Testis (tissue), 3 donors: ENCODE data around the gene CPVL. TPM values are rescaled to one million over a fixed set of nuclear protein-coding genes. Genes with fewer than 3 reads are reported as not detected.
A peak's percentile ranks its signal among the peaks of the same experiment; 100 is the strongest.

Source experiments
- DNase-seq: peaks from one replicate; pipeline ENCODE4 v3.0.0-alpha.2; 2019
- H3K27ac ChIP-seq, 2 donors: fragments of 200-600 bp; sonication (generic); one replicate each; pipeline ENCODE4 v1.5.1; 2019
- H3K27me3 ChIP-seq: fragments of 200-600 bp; sonication (generic); one replicate; pipeline ENCODE4 v1.5.1; 2019
- H3K36me3 ChIP-seq: fragments of 200-600 bp; sonication (generic); one replicate; pipeline ENCODE4 v1.5.1; 2017; ENCODE audit warnings: low read depth; ENCODE audit errors: missing control alignments
- H3K4me1 ChIP-seq: fragments of 200-600 bp; sonication (generic); one replicate; pipeline ENCODE4 v1.5.1; 2019
- H3K4me3 ChIP-seq, 2 donors: fragments of 200-600 bp; sonication (generic); one replicate each; pipeline ENCODE4 v1.5.1; 2017 to 2019
- H3K9me3 ChIP-seq: fragments of 200-600 bp; sonication (generic); one replicate; pipeline ENCODE4 v1.5.1; 2017
- CTCF ChIP-seq, 3 experiments: fragments of 450-650 bp in 2 of 3; fragments of 200-600 bp in 1 of 3; sonication (generic) in 1 of 3; IDR thresholded peaks; one replicate each; pipeline ENCODE4 v1.5.1; 2016 to 2019; ENCODE audit warnings: antibody characterized with exemption in 3 of 3, mild to moderate bottlenecking in 2 of 3, moderate library complexity in 1 of 3
- POLR2A ChIP-seq: fragments of 450-650 bp; IDR thresholded peaks from one replicate; pipeline ENCODE4 v1.6.1; 2017; ENCODE audit warnings: antibody characterized with exemption, mild to moderate bottlenecking, moderate library complexity
- WGBS, 2 donors: methylation state at CpG; one replicate each; pipeline ENCODE4 v1.1.5; 2018; 5-methylcytosine and 5-hydroxymethylcytosine counted together
- intact Hi-C: fragments of 100-400 bp; cut with DNase I; formaldehyde crosslinking; loops from one replicate; pipeline ENCODE4 v1.15.1; 2023; ENCODE audit warnings: low total_unique reads
- polyA plus RNA-seq: library from polyadenylated mRNA; stranded (reverse); fragments of 350-450 nt; fragmentation: Illumina TruSeq; extraction: RNeasy Lipid Tissue Mini Kit (QIAGEN cat#74804); gene quantifications from one replicate; pipeline ENCODE4 v1.2.3, GENCODE V29; 2014; ENCODE audit warnings: low read depth, low replicate concordance; ENCODE audit not compliant: insufficient read depth
- total RNA-seq, 2 donors: library from RNA; depleted of rRNA; stranded (reverse); fragments of >200 nt; gene quantifications; one replicate each; pipeline ENCODE4 v1.2.3, GENCODE V29; 2016

Gene CPVL
- total and polyA plus RNA-seq, 3 donors from 2014 or later: 26.6 to 55.1 (median 51.1) TPM

GRCh38 chr7:28954946-28955345, 191.4 kb downstream of the CPVL start:
- no peaks in the 10 kb centered on the region for H3K27me3 ChIP-seq
- peak overlapping the region in 1 of 2 donors; percentile 54 for H3K4me3 ChIP-seq
- 57 to 61% methylated on average over 5 of the region's 5 CpGs for WGBS, 2 donors
- peaks cover 7% of the 10 kb centered on the region for H3K4me1 ChIP-seq
- TF ChIP-seq POLR2A (no peak), CTCF (IDR thresholded peaks at IDR 0.05) (no peak)
- no peak for DNase-seq
- H3K27ac ChIP-seq: no peak overlapping the region
- H3K9me3 ChIP-seq: no peaks in the 10 kb centered on the region
- no peaks in the 10 kb centered on the region for H3K36me3 ChIP-seq
- intact Hi-C loops: no loop called here

GRCh38 chr7:28954471-28954870, 191.9 kb downstream of the CPVL start:
- Histone ChIP-seq H3K4me1 (peaks cover 7% of the 10 kb centered on the region), H3K27ac (no peak overlapping the region), H3K9me3 (no peaks in the 10 kb centered on the region), H3K27me3 (no peaks in the 10 kb centered on the region), H3K36me3 (no peaks in the 10 kb centered on the region), H3K4me3 (no peak overlapping the region)
- intact Hi-C loops: no loop called here
- no peak for DNase-seq
- TF ChIP-seq POLR2A: no peak
- TF ChIP-seq CTCF (IDR thresholded peaks at IDR 0.05): no peak

DNA sequence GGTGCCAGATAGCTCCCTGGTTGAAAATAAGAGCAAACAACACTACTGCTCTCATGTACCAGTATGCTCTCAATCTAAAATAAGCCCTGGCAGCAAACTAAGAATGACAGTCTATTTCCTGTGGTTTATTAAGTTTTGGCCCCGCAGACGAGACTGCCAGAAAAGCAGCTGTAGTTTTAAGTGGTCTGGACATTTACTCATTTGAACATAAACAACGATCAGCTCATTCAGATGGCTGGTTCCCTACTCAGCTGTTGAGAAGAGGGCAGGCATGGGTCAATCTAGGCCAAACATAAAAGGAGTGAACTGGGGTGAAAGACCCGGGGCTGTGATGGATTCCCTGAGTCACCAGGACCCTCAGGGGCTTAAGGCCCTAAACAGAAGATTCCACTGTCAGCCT, 192.7 kb downstream of the CPVL start:
- TF ChIP-seq POLR2A: no peak
- no peak for TF ChIP-seq CTCF (IDR thresholded peaks at IDR 0.05)
- no peak overlapping the region for H3K27ac ChIP-seq
- H3K4me1 ChIP-seq: peaks cover 7% of the 10 kb centered on the region
- no peaks in the 10 kb centered on the region for H3K27me3 ChIP-seq
- no peaks in the 10 kb centered on the region for H3K36me3 ChIP-seq
- intact Hi-C loops: no loop called here
- H3K4me3 ChIP-seq: no peak overlapping the region
- DNase-seq: no peak
- WGBS, 2 donors: 59 to 63% methylated on average over 4 of the region's 4 CpGs
- no peaks in the 10 kb centered on the region for H3K9me3 ChIP-seq

Other genes with a start within 250 kb of the CPVL start
- 1 to 10 TPM in 1 of 2 donors, under 1 TPM in 1; 0.99 to 1.3 TPM for gene TRIL, start 188.2 kb downstream of the CPVL start, total RNA-seq
- gene TRIL, start 188.2 kb downstream of the CPVL start, polyA plus RNA-seq: 2.0 TPM
- gene CHN2, start 48.2 kb upstream of the CPVL start, total RNA-seq: 10 to 100 TPM; 15.1 to 27.4 TPM
- 8.6 TPM for gene CHN2, start 48.2 kb upstream of the CPVL start, polyA plus RNA-seq